HG02840 (cell line): ENCODE data around the gene RETREG3.

ENCODE experiments used
- ATAC-seq: cut with Tn5 transposase; IDR thresholded peaks from one replicate; pipeline ENCODE4 v1.9.1; 2021; ENCODE audit warnings: mild to moderate bottlenecking, moderate library complexity, moderate number of reproducible peaks; ENCODE audit not compliant: unreplicated experiment, low FRiP score

Gene RETREG3

GRCh38 chr17:42536372-42537155 is 72.6 kb downstream of the RETREG3 start:
- ATAC-seq, result peak; percentile 59

- peak; percentile 75 for ATAC-seq
These were observed 73.2 kb downstream of the RETREG3 start, which contains the start of gene NAGLU for GRCh38 chr17:42536048-42536371. TSS of gene NAGLU (plus strand) at chr17:42536241. CDS start at chr17:42536273, 32 bp downstream.

GRCh38 chr17:42535155-42536047 is 73.8 kb downstream of the RETREG3 start:
- ATAC-seq, result peak; percentile 6

GRCh38 chr17:42531455-42532354 is 77.5 kb downstream of the RETREG3 start:
- no peak for ATAC-seq

- ATAC-seq, result no peak
These were observed 78.2 kb downstream of the RETREG3 start for GRCh38 chr17:42530952-42531454.
